Measurements from ENCODE around the gene C5orf15.
"Not testable (repeated sequence)": the region's sequence is repeated elsewhere in the genome, so short reads cannot be mapped to it uniquely, and the experiment has no call there.

C5orf15 gene

GRCh38 chr5:133935991-133936650, 32.3 kb downstream of the C5orf15 start:
- not testable (repeated sequence) for DNase-seq

- DNase-seq: no peak
Observed at GRCh38 chr5:133935667-133935940, 32.8 kb downstream of the C5orf15 start.

GRCh38 chr5:133934822-133935666, 33.4 kb downstream of the C5orf15 start:
- DNase-seq: no peak

- no peak for DNase-seq
Observed at GRCh38 chr5:133934311-133934710, 34.1 kb downstream of the C5orf15 start.

GRCh38 chr5:133933670-133934295, 34.6 kb downstream of the C5orf15 start:
- DNase-seq: no peak

- no peak for DNase-seq
Observed at GRCh38 chr5:133933169-133933509, 35.3 kb downstream of the C5orf15 start.

- DNase-seq: no peak
Observed at GRCh38 chr5:133932441-133933168, 35.8 kb downstream of the C5orf15 start.

GRCh38 chr5:133931546-133931945, 36.9 kb downstream of the C5orf15 start:
- DNase-seq: no peak

GRCh38 chr5:133930813-133931090, 37.7 kb downstream of the C5orf15 start:
- no peak for DNase-seq

GRCh38 chr5:133930061-133930812, 38.2 kb downstream of the C5orf15 start:
- DNase-seq: no peak

- DNase-seq: no peak
Observed at GRCh38 chr5:133928587-133929393, 39.6 kb downstream of the C5orf15 start.

- DNase-seq: no peak
Observed at GRCh38 chr5:133927300-133928180, 40.9 kb downstream of the C5orf15 start.

- DNase-seq: peak; percentile 87
Observed at GRCh38 chr5:133926489-133927299, 41.7 kb downstream of the C5orf15 start.

GRCh38 chr5:133925866-133926488, 42.4 kb downstream of the C5orf15 start:
- no peak for DNase-seq

GRCh38 chr5:133925269-133925668, 43.2 kb downstream of the C5orf15 start:
- no peak for DNase-seq

- DNase-seq: peak; percentile 71
Observed at GRCh38 chr5:133924221-133924920, 44.1 kb downstream of the C5orf15 start.

- DNase-seq: no peak
Observed at GRCh38 chr5:133921979-133922378, 46.4 kb downstream of the C5orf15 start.

- no peak for DNase-seq
Observed at GRCh38 chr5:133921069-133921468, 47.4 kb downstream of the C5orf15 start.
